ENCODE data around the gene DEAF1. TPM values are rescaled to one million over a fixed set of nuclear protein-coding genes. Genes with fewer than 3 reads are reported as not detected.
A peak's percentile ranks its signal among the peaks of the same experiment; 100 is the strongest.

Gene DEAF1
- total and polyA plus RNA-seq, 10 of the 15 experiments (the other 5 are each of a cell fraction or from before 2014, with no cell fraction given) = 0.68 to 51.3 (median 25.9) TPM

DNA sequence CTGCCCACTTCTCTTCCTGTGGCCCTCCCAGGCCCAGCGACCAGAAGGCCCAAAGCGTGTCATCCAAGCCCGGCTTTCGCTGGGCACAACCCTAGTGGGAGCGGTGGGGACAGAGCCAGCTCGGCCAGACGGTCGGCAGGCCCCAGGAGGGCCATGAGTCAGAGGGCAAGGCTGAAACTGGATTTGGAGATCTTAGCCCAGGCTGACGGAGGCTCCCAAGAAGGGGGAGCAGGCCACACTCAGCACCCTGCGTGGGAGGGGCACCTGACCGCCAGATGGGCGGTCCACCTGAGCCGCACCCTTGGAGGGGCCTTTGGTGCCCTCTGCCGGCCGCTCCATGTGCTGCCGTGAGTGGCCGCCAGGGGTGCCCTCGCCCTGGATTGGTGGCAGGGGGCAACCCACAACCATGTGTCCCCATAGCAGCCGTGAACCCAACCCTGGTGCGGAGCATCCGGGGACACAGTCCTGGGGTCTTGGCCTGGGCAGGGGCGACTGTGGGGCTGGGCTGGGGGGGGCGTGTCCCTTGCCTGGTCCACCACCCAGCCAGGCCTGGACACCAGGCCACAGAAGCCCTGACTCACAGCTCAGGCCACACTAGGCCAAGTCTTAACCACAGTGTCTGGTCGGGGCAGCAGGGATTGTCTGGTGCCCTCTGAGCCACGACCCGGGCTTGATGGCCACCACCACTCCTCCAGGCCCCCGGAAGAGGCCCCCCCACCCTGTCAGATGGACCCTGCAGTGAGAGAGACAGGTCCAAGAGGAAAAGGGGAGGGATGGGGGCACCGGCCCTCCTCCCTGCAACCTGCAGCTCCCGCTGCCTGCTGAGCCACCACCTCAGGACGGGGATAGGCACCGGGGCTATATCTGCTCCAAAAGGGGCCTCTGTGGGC, 33.1 kb upstream of the DEAF1 start (continued):
- TF ChIP-seq, protein P1, sequence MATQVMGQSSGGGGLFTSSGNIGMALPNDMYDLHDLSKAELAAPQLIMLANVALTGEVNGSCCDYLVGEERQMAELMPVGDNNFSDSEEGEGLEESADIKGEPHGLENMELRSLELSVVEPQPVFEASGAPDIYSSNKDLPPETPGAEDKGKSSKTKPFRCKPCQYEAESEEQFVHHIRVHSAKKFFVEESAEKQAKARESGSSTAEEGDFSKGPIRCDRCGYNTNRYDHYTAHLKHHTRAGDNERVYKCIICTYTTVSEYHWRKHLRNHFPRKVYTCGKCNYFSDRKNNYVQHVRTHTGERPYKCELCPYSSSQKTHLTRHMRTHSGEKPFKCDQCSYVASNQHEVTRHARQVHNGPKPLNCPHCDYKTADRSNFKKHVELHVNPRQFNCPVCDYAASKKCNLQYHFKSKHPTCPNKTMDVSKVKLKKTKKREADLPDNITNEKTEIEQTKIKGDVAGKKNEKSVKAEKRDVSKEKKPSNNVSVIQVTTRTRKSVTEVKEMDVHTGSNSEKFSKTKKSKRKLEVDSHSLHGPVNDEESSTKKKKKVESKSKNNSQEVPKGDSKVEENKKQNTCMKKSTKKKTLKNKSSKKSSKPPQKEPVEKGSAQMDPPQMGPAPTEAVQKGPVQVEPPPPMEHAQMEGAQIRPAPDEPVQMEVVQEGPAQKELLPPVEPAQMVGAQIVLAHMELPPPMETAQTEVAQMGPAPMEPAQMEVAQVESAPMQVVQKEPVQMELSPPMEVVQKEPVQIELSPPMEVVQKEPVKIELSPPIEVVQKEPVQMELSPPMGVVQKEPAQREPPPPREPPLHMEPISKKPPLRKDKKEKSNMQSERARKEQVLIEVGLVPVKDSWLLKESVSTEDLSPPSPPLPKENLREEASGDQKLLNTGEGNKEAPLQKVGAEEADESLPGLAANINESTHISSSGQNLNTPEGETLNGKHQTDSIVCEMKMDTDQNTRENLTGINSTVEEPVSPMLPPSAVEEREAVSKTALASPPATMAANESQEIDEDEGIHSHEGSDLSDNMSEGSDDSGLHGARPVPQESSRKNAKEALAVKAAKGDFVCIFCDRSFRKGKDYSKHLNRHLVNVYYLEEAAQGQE (IDR thresholded peaks at IDR 0.05; ENCODE audit: low read depth, low read length) = no peak
- TF ChIP-seq, protein P2, sequence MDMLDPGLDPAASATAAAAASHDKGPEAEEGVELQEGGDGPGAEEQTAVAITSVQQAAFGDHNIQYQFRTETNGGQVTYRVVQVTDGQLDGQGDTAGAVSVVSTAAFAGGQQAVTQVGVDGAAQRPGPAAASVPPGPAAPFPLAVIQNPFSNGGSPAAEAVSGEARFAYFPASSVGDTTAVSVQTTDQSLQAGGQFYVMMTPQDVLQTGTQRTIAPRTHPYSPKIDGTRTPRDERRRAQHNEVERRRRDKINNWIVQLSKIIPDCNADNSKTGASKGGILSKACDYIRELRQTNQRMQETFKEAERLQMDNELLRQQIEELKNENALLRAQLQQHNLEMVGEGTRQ (IDR thresholded peaks at IDR 0.05; ENCODE audit: borderline replicate concordance, low read depth, low read length) = peak; percentile 46; the same call in 1 of the 2 replicates
- TF ChIP-seq HDGF (IDR thresholded peaks at IDR 0.05) = peak; percentile 46; the same call in 1 of the 2 replicates
- no peak for TF ChIP-seq SMAD5 (IDR thresholded peaks at IDR 0.05; ENCODE audit: low read depth)
- 0 out of 2 replicates have a peak, but pooled peaks have one; percentile 7 for TF ChIP-seq POLR2A (IDR thresholded peaks at IDR 0.05; ENCODE audit: low read depth, low read length)
- TF ChIP-seq, protein P3, sequence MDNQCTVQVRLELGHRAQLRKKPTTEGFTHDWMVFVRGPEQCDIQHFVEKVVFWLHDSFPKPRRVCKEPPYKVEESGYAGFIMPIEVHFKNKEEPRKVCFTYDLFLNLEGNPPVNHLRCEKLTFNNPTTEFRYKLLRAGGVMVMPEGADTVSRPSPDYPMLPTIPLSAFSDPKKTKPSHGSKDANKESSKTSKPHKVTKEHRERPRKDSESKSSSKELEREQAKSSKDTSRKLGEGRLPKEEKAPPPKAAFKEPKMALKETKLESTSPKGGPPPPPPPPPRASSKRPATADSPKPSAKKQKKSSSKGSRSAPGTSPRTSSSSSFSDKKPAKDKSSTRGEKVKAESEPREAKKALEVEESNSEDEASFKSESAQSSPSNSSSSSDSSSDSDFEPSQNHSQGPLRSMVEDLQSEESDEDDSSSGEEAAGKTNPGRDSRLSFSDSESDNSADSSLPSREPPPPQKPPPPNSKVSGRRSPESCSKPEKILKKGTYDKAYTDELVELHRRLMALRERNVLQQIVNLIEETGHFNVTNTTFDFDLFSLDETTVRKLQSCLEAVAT (IDR thresholded peaks at IDR 0.05) = 0 out of 2 replicates have a peak, but pooled peaks have one; percentile 58
- peak; percentile 92; the same call in 1 of the 2 replicates for TF ChIP-seq SMARCA5 (IDR thresholded peaks at IDR 0.05)
- TF ChIP-seq, protein P4, sequence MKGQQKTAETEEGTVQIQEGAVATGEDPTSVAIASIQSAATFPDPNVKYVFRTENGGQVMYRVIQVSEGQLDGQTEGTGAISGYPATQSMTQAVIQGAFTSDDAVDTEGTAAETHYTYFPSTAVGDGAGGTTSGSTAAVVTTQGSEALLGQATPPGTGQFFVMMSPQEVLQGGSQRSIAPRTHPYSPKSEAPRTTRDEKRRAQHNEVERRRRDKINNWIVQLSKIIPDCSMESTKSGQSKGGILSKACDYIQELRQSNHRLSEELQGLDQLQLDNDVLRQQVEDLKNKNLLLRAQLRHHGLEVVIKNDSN (IDR thresholded peaks at IDR 0.05; ENCODE audit: borderline replicate concordance, extremely low read length, insufficient read depth, low read depth, low read length) = peak; percentile 78
- TF ChIP-seq MTA3 (IDR thresholded peaks at IDR 0.05; ENCODE audit: borderline replicate concordance, low read length) = no peak
- TF ChIP-seq YY1 (IDR thresholded peaks at IDR 0.05; ENCODE audit: low read depth, low read length) = peak; percentile 70; the same call in 1 of the 2 replicates
- TF ChIP-seq RELA (IDR thresholded peaks at IDR 0.05; ENCODE audit: borderline replicate concordance, partially characterized antibody) = peak; percentile 16
- TF ChIP-seq, protein P5, sequence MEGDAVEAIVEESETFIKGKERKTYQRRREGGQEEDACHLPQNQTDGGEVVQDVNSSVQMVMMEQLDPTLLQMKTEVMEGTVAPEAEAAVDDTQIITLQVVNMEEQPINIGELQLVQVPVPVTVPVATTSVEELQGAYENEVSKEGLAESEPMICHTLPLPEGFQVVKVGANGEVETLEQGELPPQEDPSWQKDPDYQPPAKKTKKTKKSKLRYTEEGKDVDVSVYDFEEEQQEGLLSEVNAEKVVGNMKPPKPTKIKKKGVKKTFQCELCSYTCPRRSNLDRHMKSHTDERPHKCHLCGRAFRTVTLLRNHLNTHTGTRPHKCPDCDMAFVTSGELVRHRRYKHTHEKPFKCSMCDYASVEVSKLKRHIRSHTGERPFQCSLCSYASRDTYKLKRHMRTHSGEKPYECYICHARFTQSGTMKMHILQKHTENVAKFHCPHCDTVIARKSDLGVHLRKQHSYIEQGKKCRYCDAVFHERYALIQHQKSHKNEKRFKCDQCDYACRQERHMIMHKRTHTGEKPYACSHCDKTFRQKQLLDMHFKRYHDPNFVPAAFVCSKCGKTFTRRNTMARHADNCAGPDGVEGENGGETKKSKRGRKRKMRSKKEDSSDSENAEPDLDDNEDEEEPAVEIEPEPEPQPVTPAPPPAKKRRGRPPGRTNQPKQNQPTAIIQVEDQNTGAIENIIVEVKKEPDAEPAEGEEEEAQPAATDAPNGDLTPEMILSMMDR (IDR thresholded peaks at IDR 0.05 in 2 of 3, conservative IDR thresholded peaks at IDR 0.05 in 1 of 3; ENCODE audit: control insufficient read depth in 2 of 3, extremely low read depth in 1 of 3, insufficient read depth in 1 of 3, low read depth in 3 of 3, low read length in 3 of 3) = peak; percentile 93 to 100 (median 100); a peak in 5 of 6 replicates
- 0 out of 2 replicates have a peak, but pooled peaks have one; percentile 37 for TF ChIP-seq TCF3 (IDR thresholded peaks at IDR 0.05; ENCODE audit: borderline replicate concordance, insufficient read depth, low read depth, low read length)
- TF ChIP-seq GABPA (IDR thresholded peaks at IDR 0.05; ENCODE audit: low read depth) = no peak
- TF ChIP-seq, protein P6, sequence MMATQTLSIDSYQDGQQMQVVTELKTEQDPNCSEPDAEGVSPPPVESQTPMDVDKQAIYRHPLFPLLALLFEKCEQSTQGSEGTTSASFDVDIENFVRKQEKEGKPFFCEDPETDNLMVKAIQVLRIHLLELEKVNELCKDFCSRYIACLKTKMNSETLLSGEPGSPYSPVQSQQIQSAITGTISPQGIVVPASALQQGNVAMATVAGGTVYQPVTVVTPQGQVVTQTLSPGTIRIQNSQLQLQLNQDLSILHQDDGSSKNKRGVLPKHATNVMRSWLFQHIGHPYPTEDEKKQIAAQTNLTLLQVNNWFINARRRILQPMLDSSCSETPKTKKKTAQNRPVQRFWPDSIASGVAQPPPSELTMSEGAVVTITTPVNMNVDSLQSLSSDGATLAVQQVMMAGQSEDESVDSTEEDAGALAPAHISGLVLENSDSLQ (IDR thresholded peaks at IDR 0.05) = no peak; the same call in 1 of the 2 replicates
- TF ChIP-seq PAX5 (IDR thresholded peaks at IDR 0.05; ENCODE audit: borderline replicate concordance, low read depth, low read length) = no peak; the same call in 1 of the 2 replicates
- TF ChIP-seq SMC3 (IDR thresholded peaks at IDR 0.05; ENCODE audit: borderline replicate concordance, low read length) = peak; percentile 78; the same call in 1 of the 2 replicates
- peak; percentile 41; the same call in 1 of the 2 replicates for TF ChIP-seq IKZF1 (conservative IDR thresholded peaks at IDR 0.05)

All from GM12878 (cell line).